ENCODE measurements around the gene KRT222. TPM values are rescaled to one million over a fixed set of nuclear protein-coding genes. Genes with fewer than 3 reads are reported as not detected.

Gene KRT222
- 1 to 10 TPM in 1 of 4 donors, under 1 TPM in 3; 0.45 to 1.4 (median 0.58) TPM for total RNA-seq
- polyA plus RNA-seq, result 1.5 TPM
- long read RNA-seq, donor 1, partial matches to known transcripts, result 0 of 1 reads
- long read RNA-seq, donor 1, other reads (novel, unspliced or antisense), result 0 of 1 reads
- long read RNA-seq, donor 2, result 0 reads
- long read RNA-seq, donor 3, partial matches to known transcripts, result 0 of 1 reads
- long read RNA-seq, donor 3, other reads (novel, unspliced or antisense), result 0 of 1 reads
- long read RNA-seq, donor 4, result 0 reads

- WGBS, result 8% methylated on average over 12 of the region's 12 CpGs
- intact Hi-C loops (cut with DNase I), result no loop called here
- no peak for ATAC-seq
- H3K27ac ChIP-seq (ENCODE audit: low read length), result no peak within 1 kb of the TSS
- H3K9me3 ChIP-seq (ENCODE audit: control insufficient read depth, low read length), result no peaks in the 10 kb centered on the region
- H3K27me3 ChIP-seq (ENCODE audit: control insufficient read depth, insufficient read depth), result no peaks in the 10 kb centered on the region
- H3K4me1 ChIP-seq (ENCODE audit: control insufficient read depth, insufficient read depth, low read length), result no peaks in the 10 kb centered on the region
- H3K4me3 ChIP-seq (ENCODE audit: low read length), result peak within 1 kb of the TSS; percentile 66
- DNase-seq, result peak in 1 of 3 donors; percentile 35
These were observed at the start of gene KRT222 for GRCh38 chr17:40664582-40665333. Gene KRT222, minus strand, starts transcription at chr17:40665177. Its CDS starts 78 bp downstream, at chr17:40665099.

GRCh38 chr17:40714473-40714872 is 49.5 kb upstream of the KRT222 start:
- H3K27ac ChIP-seq (ENCODE audit: low read length), result no peak overlapping the region
- H3K27me3 ChIP-seq (ENCODE audit: control insufficient read depth, insufficient read depth), result no peaks in the 10 kb centered on the region
- intact Hi-C loops (cut with DNase I), result no loop called here
- no peaks in the 10 kb centered on the region for H3K9me3 ChIP-seq (ENCODE audit: control insufficient read depth, low read length)
- H3K4me3 ChIP-seq (ENCODE audit: low read length), result no peak overlapping the region
- DNase-seq (no peak), ATAC-seq (no peak)
- 73% methylated on average over 6 of the region's 6 CpGs for WGBS
- no peaks in the 10 kb centered on the region for H3K4me1 ChIP-seq (ENCODE audit: control insufficient read depth, insufficient read depth, low read length)

- DNase-seq (peak; percentile 73 to 88 (median 75)), ATAC-seq (peak; percentile 96 to 98)
- peaks cover 3% of the 10 kb centered on the region for H3K4me1 ChIP-seq (ENCODE audit: control insufficient read depth, insufficient read depth, low read length)
- no peaks in the 10 kb centered on the region for H3K9me3 ChIP-seq (ENCODE audit: control insufficient read depth, low read length)
- 41% methylated on average over 7 of the region's 7 CpGs for WGBS
- peak overlapping the region; percentile 76 for H3K27ac ChIP-seq (ENCODE audit: low read length)
- intact Hi-C loops (cut with DNase I), result no loop called here
- H3K27me3 ChIP-seq (ENCODE audit: control insufficient read depth, insufficient read depth), result no peaks in the 10 kb centered on the region
- H3K4me3 ChIP-seq (ENCODE audit: low read length), result no peak overlapping the region
These were observed 42.8 kb upstream of the KRT222 start for GRCh38 chr17:40707745-40708144.

GRCh38 chr17:40705584-40705983 is 40.6 kb upstream of the KRT222 start:
- no peak overlapping the region for H3K27ac ChIP-seq (ENCODE audit: low read length)
- ATAC-seq (no peak), DNase-seq (no peak)
- no peaks in the 10 kb centered on the region for H3K9me3 ChIP-seq (ENCODE audit: control insufficient read depth, low read length)
- no peak overlapping the region for H3K4me3 ChIP-seq (ENCODE audit: low read length)
- intact Hi-C loops (cut with DNase I), result no loop called here
- peaks cover 3% of the 10 kb centered on the region for H3K4me1 ChIP-seq (ENCODE audit: control insufficient read depth, insufficient read depth, low read length)
- H3K27me3 ChIP-seq (ENCODE audit: control insufficient read depth, insufficient read depth), result no peaks in the 10 kb centered on the region
- 59% methylated on average over 4 of the region's 4 CpGs for WGBS

- Histone ChIP-seq H3K4me3 (ENCODE audit: low read length) (no peak within 1 kb of the TSS), H3K9me3 (ENCODE audit: control insufficient read depth, low read length) (no peaks in the 10 kb centered on the region), H3K4me1 (ENCODE audit: control insufficient read depth, insufficient read depth, low read length) (peaks cover 3% of the 10 kb centered on the region), H3K27ac (ENCODE audit: low read length) (no peak within 1 kb of the TSS), H3K27me3 (ENCODE audit: control insufficient read depth, insufficient read depth) (no peaks in the 10 kb centered on the region)
- 65% methylated on average over 7 of the region's 7 CpGs for WGBS
- ATAC-seq (no peak), DNase-seq (no peak)
- intact Hi-C loops (cut with DNase I), result no loop called here
These were observed 38.7 kb upstream of the KRT222 start, which contains the start of gene KRT24 for GRCh38 chr17:40703652-40704051. Gene KRT24, minus strand, starts transcription at chr17:40703752. Its CDS starts 59 bp downstream, at chr17:40703693.

GRCh38 chr17:40702271-40702670 is 37.3 kb upstream of the KRT222 start:
- DNase-seq (no peak), ATAC-seq (no peak)
- Histone ChIP-seq H3K4me1 (ENCODE audit: control insufficient read depth, insufficient read depth, low read length) (peaks cover 1% of the 10 kb centered on the region), H3K9me3 (ENCODE audit: control insufficient read depth, low read length) (no peaks in the 10 kb centered on the region), H3K27me3 (ENCODE audit: control insufficient read depth, insufficient read depth) (no peaks in the 10 kb centered on the region), H3K4me3 (ENCODE audit: low read length) (no peak overlapping the region), H3K27ac (ENCODE audit: low read length) (no peak overlapping the region)
- intact Hi-C loops (cut with DNase I), result no loop called here
- WGBS, result 85% methylated on average over 3 of the region's 3 CpGs

- WGBS, result 44% methylated on average over 5 of the region's 5 CpGs
These were observed 34.9 kb upstream of the KRT222 start for GRCh38 chr17:40699853-40700252.

GRCh38 chr17:40699371-40699770 is 34.4 kb upstream of the KRT222 start:
- DNase-seq (peak; percentile 42 to 79 (median 62)), ATAC-seq (peak; percentile 48 to 89)
- H3K4me3 ChIP-seq (ENCODE audit: low read length), result no peak overlapping the region
- H3K27me3 ChIP-seq (ENCODE audit: control insufficient read depth, insufficient read depth), result no peaks in the 10 kb centered on the region
- H3K4me1 ChIP-seq (ENCODE audit: control insufficient read depth, insufficient read depth, low read length), result peaks cover 2% of the 10 kb centered on the region
- intact Hi-C loops (cut with DNase I), result no loop called here
- no peaks in the 10 kb centered on the region for H3K9me3 ChIP-seq (ENCODE audit: control insufficient read depth, low read length)
- no peak overlapping the region for H3K27ac ChIP-seq (ENCODE audit: low read length)
- WGBS, result 47% methylated on average over 9 of the region's 9 CpGs

More at GRCh38 chr17:40699853-40700252, 34.9 kb upstream of the KRT222 start:
- Histone ChIP-seq H3K9me3 (ENCODE audit: control insufficient read depth, low read length) (no peaks in the 10 kb centered on the region), H3K4me3 (ENCODE audit: low read length) (no peak overlapping the region), H3K4me1 (ENCODE audit: control insufficient read depth, insufficient read depth, low read length) (peaks cover 2% of the 10 kb centered on the region), H3K27ac (ENCODE audit: low read length) (peak overlapping the region; percentile 53), H3K27me3 (ENCODE audit: control insufficient read depth, insufficient read depth) (no peaks in the 10 kb centered on the region)
- DNase-seq (peak in 1 of 3 donors; percentile 62), ATAC-seq (peak in 1 of 2 donors; percentile 85)
- intact Hi-C loops (cut with DNase I), result no loop called here

GRCh38 chr17:40697297-40697696 is 32.3 kb upstream of the KRT222 start:
- Histone ChIP-seq H3K4me3 (ENCODE audit: low read length) (no peak overlapping the region), H3K27ac (ENCODE audit: low read length) (no peak overlapping the region), H3K9me3 (ENCODE audit: control insufficient read depth, low read length) (no peaks in the 10 kb centered on the region), H3K27me3 (ENCODE audit: control insufficient read depth, insufficient read depth) (no peaks in the 10 kb centered on the region), H3K4me1 (ENCODE audit: control insufficient read depth, insufficient read depth, low read length) (peaks cover 2% of the 10 kb centered on the region)
- ATAC-seq, result no peak
- intact Hi-C loops (cut with DNase I), result no loop called here
- WGBS, result 40% methylated on average over 7 of the region's 7 CpGs
- DNase-seq, result no peak

GRCh38 chr17:40696651-40697072 is 31.7 kb upstream of the KRT222 start:
- 74% methylated on average over 3 of the region's 3 CpGs for WGBS
- intact Hi-C loops (cut with DNase I), result no loop called here
- H3K4me3 ChIP-seq (ENCODE audit: low read length), result no peak overlapping the region
- H3K9me3 ChIP-seq (ENCODE audit: control insufficient read depth, low read length), result no peaks in the 10 kb centered on the region
- H3K27me3 ChIP-seq (ENCODE audit: control insufficient read depth, insufficient read depth), result no peaks in the 10 kb centered on the region
- DNase-seq (no peak), ATAC-seq (no peak)
- H3K4me1 ChIP-seq (ENCODE audit: control insufficient read depth, insufficient read depth, low read length), result peaks cover 2% of the 10 kb centered on the region
- no peak overlapping the region for H3K27ac ChIP-seq (ENCODE audit: low read length)

GRCh38 chr17:40695874-40696472 is 31.0 kb upstream of the KRT222 start:
- DNase-seq (no peak), ATAC-seq (no peak)
- intact Hi-C loops (cut with DNase I), result no loop called here
- 91% methylated on average over 6 of the region's 6 CpGs for WGBS
- Histone ChIP-seq H3K9me3 (ENCODE audit: control insufficient read depth, low read length) (no peaks in the 10 kb centered on the region), H3K4me1 (ENCODE audit: control insufficient read depth, insufficient read depth, low read length) (peaks cover 2% of the 10 kb centered on the region), H3K27ac (ENCODE audit: low read length) (no peak overlapping the region), H3K4me3 (ENCODE audit: low read length) (no peak overlapping the region), H3K27me3 (ENCODE audit: control insufficient read depth, insufficient read depth) (no peaks in the 10 kb centered on the region)
